Mesendoderm (in vitro differentiated cells): ENCODE measurements around the gene FLT3LG.

Source experiments
- DNase-seq: peaks from one replicate; pipeline ENCODE4 v3.0.0; 2013
- H2AK5ac ChIP-seq: 2 replicates; pipeline ENCODE4 v1.6.1; 2013; ENCODE audit warnings: low read length, inconsistent platforms
- H2BK120ac ChIP-seq: 2 replicates; pipeline ENCODE4 v1.6.1; 2013; ENCODE audit warnings: low read depth, mild to moderate bottlenecking, low read length, moderate library complexity, mixed read lengths
- H2BK15ac ChIP-seq: replicated peaks from 2 replicates; pipeline ENCODE4 v1.6.1; 2013; ENCODE audit warnings: low read depth, mild to moderate bottlenecking, moderate library complexity
- H2BK5ac ChIP-seq: 2 replicates; pipeline ENCODE4 v1.6.1; 2013; ENCODE audit warnings: low read length, inconsistent platforms
- H3K18ac ChIP-seq: 2 replicates; pipeline ENCODE4 v1.6.1; 2013; ENCODE audit warnings: mild to moderate bottlenecking, low read length, mixed read lengths
- H3K23ac ChIP-seq: one replicate; pipeline ENCODE4 v1.6.1; 2013; ENCODE audit warnings: low read length
- H3K27ac ChIP-seq: 2 replicates; pipeline ENCODE4 v1.5.1; 2013; ENCODE audit warnings: low read depth, mild to moderate bottlenecking, inconsistent platforms, low read length, moderate library complexity
- H3K27me3 ChIP-seq: 2 replicates; pipeline ENCODE4 v1.6.1; 2013; ENCODE audit warnings: low read length, control low read depth, mild to moderate bottlenecking, inconsistent platforms; ENCODE audit not compliant: insufficient read depth, poor library complexity
- H3K36me3 ChIP-seq: 2 replicates; pipeline ENCODE4 v1.6.1; 2013; ENCODE audit warnings: low read length, inconsistent platforms; ENCODE audit not compliant: control insufficient read depth, insufficient read depth
- H3K4ac ChIP-seq: one replicate; pipeline ENCODE4 v1.6.1; 2013; ENCODE audit warnings: low read depth, mild to moderate bottlenecking, low read length, moderate library complexity
- H3K4me1 ChIP-seq: 2 replicates; pipeline ENCODE4 v1.6.1; 2013; ENCODE audit warnings: low read depth, low read length, inconsistent platforms; ENCODE audit not compliant: control insufficient read depth
- H3K4me2 ChIP-seq: 2 replicates; pipeline ENCODE4 v1.6.1; 2013; ENCODE audit warnings: low read length
- H3K4me3 ChIP-seq: 2 replicates; pipeline ENCODE4 v1.5.1; 2013; ENCODE audit warnings: mild to moderate bottlenecking, low read length
- H3K56ac ChIP-seq: one replicate; pipeline ENCODE4 v1.6.1; 2013; ENCODE audit warnings: low read length
- H3K79me1 ChIP-seq: 2 replicates; pipeline ENCODE4 v1.6.1; 2013; ENCODE audit warnings: low read length, inconsistent platforms
- H3K79me2 ChIP-seq: 2 replicates; pipeline ENCODE4 v1.6.1; 2013; ENCODE audit warnings: mild to moderate bottlenecking, low read length; ENCODE audit not compliant: control insufficient read depth, insufficient read depth
- H3K9ac ChIP-seq: 2 replicates; pipeline ENCODE4 v1.6.1; 2013; ENCODE audit warnings: low read length, inconsistent platforms
- H4K5ac ChIP-seq: one replicate; pipeline ENCODE4 v1.6.1; 2013; ENCODE audit warnings: low read length
- H4K8ac ChIP-seq: one replicate; pipeline ENCODE4 v1.6.1; 2013; ENCODE audit warnings: low read depth, mild to moderate bottlenecking, control low read depth, low read length, moderate library complexity
- WGBS: extraction: QIAGEN DNeasy Blood & Tissue Kit; methylation state at CpG from one replicate; pipeline ENCODE4 v1.1.7; 2013; ENCODE audit warnings: low lambda C conversion rate, missing lambda C conversion rate; ENCODE audit not compliant: insufficient coverage; ENCODE audit errors: extremely low coverage; 5-methylcytosine and 5-hydroxymethylcytosine counted together

FLT3LG gene

DNA sequence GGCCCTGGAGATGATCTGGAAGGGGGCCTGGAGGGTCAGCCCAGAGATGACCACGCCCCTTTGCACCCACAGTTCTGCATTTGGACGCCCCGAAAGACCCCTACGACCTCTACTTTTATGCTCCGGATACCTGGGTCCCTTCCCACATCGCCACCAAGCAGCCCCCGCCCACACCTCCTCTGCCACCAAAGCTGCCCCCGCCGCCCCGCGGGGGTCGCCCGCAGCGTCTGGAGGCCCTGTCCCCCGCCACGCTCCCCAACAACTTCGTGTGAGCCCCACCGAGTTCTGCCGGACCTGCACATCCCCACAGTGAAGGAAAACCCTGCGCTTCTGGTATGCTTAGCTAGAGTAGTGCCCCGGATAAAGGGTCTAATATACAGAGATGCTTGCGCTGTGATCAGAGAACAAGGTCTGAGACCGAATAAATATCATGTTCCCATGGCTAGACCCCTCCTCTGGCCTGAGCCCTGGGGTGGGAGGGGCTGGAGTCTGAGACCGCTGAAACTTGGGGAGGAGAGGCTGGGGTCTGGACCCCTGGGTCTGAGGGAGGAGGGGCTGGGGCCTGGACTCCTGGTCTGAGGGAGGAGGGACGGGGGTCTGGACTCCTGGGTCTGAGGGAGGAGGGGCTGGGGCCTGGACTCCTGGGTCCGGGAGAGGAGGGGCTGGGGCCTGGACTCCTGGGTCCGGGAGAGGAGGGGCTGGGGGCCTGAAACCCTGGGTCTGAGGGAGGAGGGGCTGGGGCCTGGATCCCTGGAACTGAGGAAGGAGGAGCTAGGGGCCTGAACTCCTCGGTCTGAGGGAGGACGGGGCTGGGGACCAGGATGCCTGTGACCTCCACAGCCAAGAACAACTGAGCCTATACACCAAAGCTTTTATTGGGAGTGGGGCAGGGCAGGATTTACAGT lies 45.2 kb upstream of the FLT3LG start:
- H2BK120ac ChIP-seq: no peak overlapping the region
- peaks cover 22% of the 10 kb centered on the region for H3K27me3 ChIP-seq
- no peaks in the 10 kb centered on the region for H3K79me1 ChIP-seq
- peak overlapping the region; percentile 62 for H3K56ac ChIP-seq
- peak overlapping the region; percentile 34 for H3K4me2 ChIP-seq
- no peaks in the 10 kb centered on the region for H3K79me2 ChIP-seq
- DNase-seq: no peak
- H4K5ac ChIP-seq: no peak overlapping the region
- H2BK5ac ChIP-seq: no peak overlapping the region
- no peak overlapping the region for H3K18ac ChIP-seq
- peak overlapping the region; percentile 51 for H3K9ac ChIP-seq
- H3K36me3 ChIP-seq: no peaks in the 10 kb centered on the region
- no peak overlapping the region for H3K23ac ChIP-seq
- WGBS: no CpG with 5 or more reads among the region's 29 CpGs
- no peaks in the 10 kb centered on the region for H3K4me1 ChIP-seq
- H3K4me3 ChIP-seq: peak overlapping the region; percentile 14
- H4K8ac ChIP-seq: no peak overlapping the region
- H2AK5ac ChIP-seq: no peak overlapping the region
- no peak overlapping the region for H3K4ac ChIP-seq
- no peak overlapping the region for H2BK15ac ChIP-seq
- H3K27ac ChIP-seq: no peak overlapping the region

DNA sequence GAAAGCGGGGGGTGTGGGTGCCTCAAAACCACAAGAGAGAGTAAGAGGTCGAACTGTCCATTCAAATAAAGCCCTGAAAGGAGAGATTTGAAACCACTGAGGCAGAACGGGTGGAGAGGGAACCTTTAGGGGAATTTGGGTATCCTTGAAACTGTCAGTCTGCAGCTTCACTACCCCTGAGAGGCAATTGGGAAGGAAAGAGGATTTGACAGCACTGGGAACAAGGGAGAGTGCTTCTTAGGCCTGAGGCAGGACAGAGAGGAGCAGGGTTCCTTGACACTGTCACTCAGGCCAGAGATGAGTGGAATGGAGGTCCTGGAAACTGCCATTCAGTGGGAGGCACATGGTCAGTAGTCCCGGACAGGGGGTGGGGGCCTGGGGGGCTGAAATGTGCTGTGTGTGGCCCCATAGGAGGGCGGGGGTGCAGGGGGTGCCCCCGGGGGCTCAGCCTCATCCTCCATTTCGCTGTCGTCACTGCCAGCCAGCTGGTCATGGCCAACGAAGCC lies 43.8 kb upstream of the FLT3LG start:
- H3K18ac ChIP-seq: no peak overlapping the region
- H4K8ac ChIP-seq: no peak overlapping the region
- H2BK120ac ChIP-seq: no peak overlapping the region
- H2BK5ac ChIP-seq: no peak overlapping the region
- H3K79me1 ChIP-seq: no peaks in the 10 kb centered on the region
- no CpG with 5 or more reads among the region's 9 CpGs for WGBS
- DNase-seq: peak; percentile 47
- no peaks in the 10 kb centered on the region for H3K4me1 ChIP-seq
- no peak overlapping the region for H3K56ac ChIP-seq
- H3K4me2 ChIP-seq: no peak overlapping the region
- no peak overlapping the region for H3K9ac ChIP-seq
- no peak overlapping the region for H3K4me3 ChIP-seq
- peaks cover 16% of the 10 kb centered on the region for H3K27me3 ChIP-seq
- no peak overlapping the region for H3K23ac ChIP-seq
- H3K79me2 ChIP-seq: no peaks in the 10 kb centered on the region
- no peaks in the 10 kb centered on the region for H3K36me3 ChIP-seq
- no peak overlapping the region for H3K4ac ChIP-seq
- H4K5ac ChIP-seq: no peak overlapping the region
- H3K27ac ChIP-seq: no peak overlapping the region
- H2AK5ac ChIP-seq: no peak overlapping the region
- H2BK15ac ChIP-seq: no peak overlapping the region

DNA sequence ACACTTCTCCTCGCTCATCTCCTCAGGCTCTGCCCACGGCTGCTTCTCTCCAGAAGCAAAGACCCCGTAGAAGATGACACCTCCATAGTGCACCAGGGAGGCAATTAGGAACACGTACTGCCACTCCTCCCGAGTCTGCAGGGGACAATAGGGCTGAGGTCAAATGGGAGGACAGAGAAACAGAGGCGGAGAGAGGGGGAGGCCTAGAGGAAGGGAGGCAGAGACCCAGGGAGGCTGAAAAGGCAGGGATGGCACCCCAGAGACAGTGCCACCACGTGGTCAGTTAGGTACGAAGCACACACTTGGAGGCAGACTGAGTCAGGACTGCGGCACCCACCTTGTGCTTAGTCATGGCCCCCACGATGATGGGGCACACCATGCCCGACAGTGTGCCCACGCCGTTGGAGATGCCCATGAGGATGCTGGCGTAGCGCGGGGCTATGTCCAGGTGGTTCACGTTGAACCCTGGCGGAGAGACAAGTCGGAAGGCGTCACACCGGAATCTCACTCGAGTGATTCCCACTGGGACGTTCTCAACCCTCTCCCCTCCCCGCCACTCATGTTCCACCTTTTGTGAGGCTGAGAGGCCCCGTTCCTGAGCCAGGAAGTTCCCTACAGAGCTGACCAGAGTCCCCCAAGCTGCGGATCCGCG lies 43.2 kb upstream of the FLT3LG start:
- Histone ChIP-seq H2BK120ac (no peak overlapping the region), H2AK5ac (no peak overlapping the region), H2BK15ac (no peak overlapping the region), H3K79me2 (no peaks in the 10 kb centered on the region), H3K23ac (no peak overlapping the region), H3K79me1 (no peaks in the 10 kb centered on the region), H4K5ac (no peak overlapping the region), H3K4me3 (no peak overlapping the region), H3K4me1 (no peaks in the 10 kb centered on the region), H3K9ac (no peak overlapping the region), H3K36me3 (no peaks in the 10 kb centered on the region), H2BK5ac (no peak overlapping the region), H3K56ac (no peak overlapping the region), H4K8ac (no peak overlapping the region), H3K18ac (no peak overlapping the region), H3K4ac (no peak overlapping the region), H3K27me3 (peaks cover 11% of the 10 kb centered on the region), H3K4me2 (no peak overlapping the region), H3K27ac (no peak overlapping the region)
- DNase-seq: peak; percentile 48
- no CpG with 5 or more reads among the region's 28 CpGs for WGBS

DNA sequence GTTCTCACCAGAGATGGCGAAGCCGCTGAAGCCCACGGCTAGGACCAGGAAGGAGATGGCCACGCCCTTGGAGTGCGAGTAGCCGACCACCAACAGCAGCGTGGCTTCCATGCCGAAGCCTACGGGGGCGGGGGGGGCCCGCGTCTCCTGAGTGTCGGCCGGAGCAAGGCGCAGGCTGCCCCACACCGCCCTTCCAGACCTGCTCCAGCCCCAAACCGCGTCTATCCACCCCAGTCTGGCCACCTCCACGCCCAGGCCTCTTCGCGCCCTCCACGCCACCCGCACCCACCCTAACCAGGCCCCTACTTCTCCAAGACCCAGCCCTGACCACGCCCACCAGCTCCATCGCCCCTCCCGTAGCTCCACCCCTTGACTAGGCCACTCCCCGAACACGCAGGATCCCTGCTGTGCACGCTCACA lies 42.7 kb upstream of the FLT3LG start:
- Histone ChIP-seq H2BK120ac (no peak overlapping the region), H3K79me1 (no peaks in the 10 kb centered on the region), H3K56ac (no peak overlapping the region), H3K23ac (no peak overlapping the region), H3K9ac (no peak overlapping the region), H3K27me3 (peaks cover 10% of the 10 kb centered on the region), H2BK15ac (no peak overlapping the region), H3K79me2 (no peaks in the 10 kb centered on the region), H4K8ac (no peak overlapping the region), H3K4ac (no peak overlapping the region), H3K4me2 (no peak overlapping the region), H3K36me3 (no peaks in the 10 kb centered on the region), H4K5ac (no peak overlapping the region), H2AK5ac (no peak overlapping the region), H3K18ac (no peak overlapping the region), H3K27ac (no peak overlapping the region), H3K4me3 (no peak overlapping the region), H3K4me1 (no peaks in the 10 kb centered on the region), H2BK5ac (no peak overlapping the region)
- no CpG with 5 or more reads among the region's 29 CpGs for WGBS
- DNase-seq: no peak

DNA sequence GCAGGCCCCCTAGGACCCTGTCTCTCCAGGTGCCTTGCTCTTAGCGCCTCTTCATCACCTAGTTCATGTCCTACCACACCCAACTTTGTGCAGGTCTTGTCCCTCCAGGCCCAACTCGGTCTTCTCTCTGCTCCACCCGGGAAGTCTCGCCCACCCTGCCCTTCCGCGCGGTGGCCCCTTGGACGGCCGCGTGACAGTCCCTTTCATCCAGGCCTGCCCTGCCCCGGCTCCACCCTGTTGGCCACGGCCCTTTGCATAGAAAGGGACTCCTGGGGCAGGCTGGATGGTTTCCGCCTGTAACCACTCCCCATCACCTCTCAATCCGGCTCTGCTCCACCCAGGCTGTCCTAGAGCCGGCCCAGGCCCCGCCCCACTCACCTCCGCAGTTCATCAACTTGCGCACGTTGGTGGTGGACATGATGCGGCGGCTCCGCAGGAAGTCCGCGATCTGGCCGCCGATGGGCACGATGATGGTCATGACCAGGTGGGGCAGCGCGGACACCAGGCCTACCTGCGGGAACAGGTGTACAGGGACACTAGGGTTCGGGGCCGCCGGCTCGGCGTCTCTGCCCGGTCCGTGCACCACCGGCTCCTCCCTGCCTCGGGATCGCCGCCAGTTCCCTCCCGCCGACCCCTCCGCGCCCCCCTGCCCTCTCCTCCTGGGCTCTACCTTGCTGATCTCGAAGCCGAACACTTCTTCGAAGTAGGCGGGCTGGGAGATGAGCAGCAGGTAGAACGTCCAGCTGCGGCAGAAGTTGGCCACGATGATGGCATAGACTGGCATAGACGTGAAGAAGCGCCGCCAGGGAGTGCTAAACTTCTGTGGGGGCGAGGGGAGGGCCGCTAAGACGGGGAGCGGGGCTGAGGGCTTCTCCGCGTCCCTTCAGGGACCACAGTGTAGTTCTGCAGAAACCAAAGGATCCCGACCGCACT lies 41.6 kb upstream of the FLT3LG start:
- WGBS: no CpG with 5 or more reads among the region's 63 CpGs
- Histone ChIP-seq H3K79me1 (no peaks in the 10 kb centered on the region), H3K79me2 (no peaks in the 10 kb centered on the region), H3K4me3 (no peak overlapping the region), H3K4me1 (no peaks in the 10 kb centered on the region), H3K56ac (peak overlapping the region; percentile 17), H2BK120ac (no peak overlapping the region), H3K27ac (no peak overlapping the region), H3K27me3 (peaks cover 7% of the 10 kb centered on the region), H3K4ac (no peak overlapping the region), H3K23ac (no peak overlapping the region), H3K4me2 (no peak overlapping the region), H3K9ac (no peak overlapping the region), H2BK15ac (no peak overlapping the region), H3K36me3 (no peaks in the 10 kb centered on the region), H3K18ac (no peak overlapping the region), H4K5ac (no peak overlapping the region), H4K8ac (no peak overlapping the region), H2BK5ac (no peak overlapping the region), H2AK5ac (no peak overlapping the region)
- peak; percentile 66 for DNase-seq
